Muscle layer of colon (tissue), 2 donors: ENCODE measurements around the gene BTBD18.

Source experiments
- H3K27ac ChIP-seq: one replicate; pipeline ENCODE4 v1.7.0; 2013; ENCODE audit warnings: low read depth, mild to moderate bottlenecking, low read length, moderate library complexity
- H3K27me3 ChIP-seq, 2 donors: one replicate each; pipeline ENCODE4 v1.7.0; 2013; ENCODE audit warnings: low read length in 2 of 2, mild to moderate bottlenecking in 2 of 2; ENCODE audit not compliant: insufficient read depth in 2 of 2, control insufficient read depth in 1 of 2
- H3K36me3 ChIP-seq: one replicate; pipeline ENCODE4 v1.7.0; 2013; ENCODE audit warnings: mild to moderate bottlenecking, low read length; ENCODE audit not compliant: insufficient read depth
- H3K4me1 ChIP-seq: one replicate; pipeline ENCODE4 v1.7.0; 2013; ENCODE audit warnings: mild to moderate bottlenecking, low read length; ENCODE audit not compliant: insufficient read depth
- H3K4me3 ChIP-seq, 2 donors: one replicate each; pipeline ENCODE4 v1.7.0; 2013; ENCODE audit warnings: low read length in 2 of 2, low read depth in 1 of 2, mild to moderate bottlenecking in 1 of 2, moderate library complexity in 1 of 2
- H3K9ac ChIP-seq: one replicate; pipeline ENCODE4 v1.7.0; 2013; ENCODE audit warnings: low read length
- H3K9me3 ChIP-seq: one replicate; pipeline ENCODE4 v1.7.0; 2013; ENCODE audit warnings: mild to moderate bottlenecking, low read length
- donor health status: abdominal sarcoma.
- donor health status: Adenocarcinoma of cecum.

The BTBD18 gene

GRCh38 chr11:57751676-57752253 is at the start of gene BTBD18:
TSS of gene BTBD18 (minus strand) at chr11:57751819. CDS start at chr11:57751188, 631 bp downstream.
- H3K4me3 ChIP-seq: no peak within 1 kb of the TSS
- no peaks in the 10 kb centered on the region for H3K9me3 ChIP-seq
- H3K9ac ChIP-seq: no peak within 1 kb of the TSS
- no peaks in the 10 kb centered on the region for H3K27me3 ChIP-seq
- H3K4me1 ChIP-seq: no peaks in the 10 kb centered on the region
- no peaks in the 10 kb centered on the region for H3K36me3 ChIP-seq
- no peak within 1 kb of the TSS for H3K27ac ChIP-seq

DNA sequence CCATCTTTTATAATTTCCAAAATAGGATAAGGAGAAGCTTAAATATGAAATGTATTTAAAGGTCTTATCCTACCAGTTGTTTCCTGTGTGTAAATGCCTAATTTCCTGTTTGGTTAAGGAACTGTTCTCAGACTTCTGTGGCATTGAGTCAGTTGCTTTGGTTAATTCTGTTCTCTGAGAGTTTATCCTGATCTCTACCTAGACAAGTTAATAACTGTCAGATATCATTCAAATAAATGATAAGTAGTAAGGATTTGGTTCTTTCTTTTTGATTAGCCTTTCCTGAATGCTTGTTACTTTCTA is 49.5 kb upstream of the BTBD18 start:
- H3K4me1 ChIP-seq: peaks cover 28% of the 10 kb centered on the region
- H3K4me3 ChIP-seq: no peak overlapping the region
- no peaks in the 10 kb centered on the region for H3K27me3 ChIP-seq
- H3K36me3 ChIP-seq: peaks cover 53% of the 10 kb centered on the region
- no peak overlapping the region for H3K9ac ChIP-seq
- no peaks in the 10 kb centered on the region for H3K9me3 ChIP-seq
- H3K27ac ChIP-seq: no peak overlapping the region

DNA sequence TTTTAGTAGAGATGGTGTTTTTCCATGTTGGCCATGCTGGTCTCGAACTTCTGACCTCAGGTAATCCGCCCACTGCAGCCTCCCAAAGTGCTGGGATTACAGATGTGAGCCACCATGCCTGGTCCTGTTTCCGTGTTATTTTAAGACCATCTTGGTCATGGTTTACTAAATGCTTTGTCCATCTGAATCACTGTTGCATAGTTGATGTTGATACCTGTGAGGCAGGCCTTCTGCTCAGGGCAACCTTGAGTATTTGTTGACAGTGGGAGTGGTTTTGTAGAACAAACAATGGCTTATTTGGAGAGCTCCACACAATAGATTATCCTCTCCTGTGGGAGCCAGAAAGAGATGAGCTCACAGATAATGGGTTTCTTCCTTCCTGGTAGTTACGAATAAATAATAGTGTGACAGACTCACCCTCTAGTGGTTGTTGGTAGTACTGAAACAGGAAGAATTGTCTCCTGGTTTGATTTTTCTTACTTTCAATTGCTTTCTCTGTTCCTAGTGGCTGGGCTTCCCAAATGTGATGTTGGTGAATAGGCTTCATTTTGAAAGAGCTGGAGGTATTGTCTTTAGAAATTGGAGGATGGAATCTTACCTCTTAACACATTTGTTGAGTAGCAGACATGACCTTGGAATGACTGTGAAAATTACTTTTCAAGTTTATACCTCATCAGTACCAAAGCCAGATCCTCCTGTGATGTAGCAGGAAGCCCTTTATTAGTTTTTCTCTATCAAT is 49.0 kb upstream of the BTBD18 start:
- no peaks in the 10 kb centered on the region for H3K9me3 ChIP-seq
- peaks cover 28% of the 10 kb centered on the region for H3K4me1 ChIP-seq
- no peak overlapping the region for H3K9ac ChIP-seq
- H3K27me3 ChIP-seq: no peaks in the 10 kb centered on the region
- H3K36me3 ChIP-seq: peaks cover 51% of the 10 kb centered on the region
- no peak overlapping the region for H3K4me3 ChIP-seq
- peak overlapping the region; percentile 37 for H3K27ac ChIP-seq

GRCh38 chr11:57798905-57799559 is 47.4 kb upstream of the BTBD18 start:
- Histone ChIP-seq H3K4me1 (peaks cover 32% of the 10 kb centered on the region), H3K36me3 (peaks cover 40% of the 10 kb centered on the region), H3K4me3 (no peak overlapping the region), H3K27ac (no peak overlapping the region), H3K9ac (no peak overlapping the region), H3K27me3 (no peaks in the 10 kb centered on the region), H3K9me3 (no peaks in the 10 kb centered on the region)

DNA sequence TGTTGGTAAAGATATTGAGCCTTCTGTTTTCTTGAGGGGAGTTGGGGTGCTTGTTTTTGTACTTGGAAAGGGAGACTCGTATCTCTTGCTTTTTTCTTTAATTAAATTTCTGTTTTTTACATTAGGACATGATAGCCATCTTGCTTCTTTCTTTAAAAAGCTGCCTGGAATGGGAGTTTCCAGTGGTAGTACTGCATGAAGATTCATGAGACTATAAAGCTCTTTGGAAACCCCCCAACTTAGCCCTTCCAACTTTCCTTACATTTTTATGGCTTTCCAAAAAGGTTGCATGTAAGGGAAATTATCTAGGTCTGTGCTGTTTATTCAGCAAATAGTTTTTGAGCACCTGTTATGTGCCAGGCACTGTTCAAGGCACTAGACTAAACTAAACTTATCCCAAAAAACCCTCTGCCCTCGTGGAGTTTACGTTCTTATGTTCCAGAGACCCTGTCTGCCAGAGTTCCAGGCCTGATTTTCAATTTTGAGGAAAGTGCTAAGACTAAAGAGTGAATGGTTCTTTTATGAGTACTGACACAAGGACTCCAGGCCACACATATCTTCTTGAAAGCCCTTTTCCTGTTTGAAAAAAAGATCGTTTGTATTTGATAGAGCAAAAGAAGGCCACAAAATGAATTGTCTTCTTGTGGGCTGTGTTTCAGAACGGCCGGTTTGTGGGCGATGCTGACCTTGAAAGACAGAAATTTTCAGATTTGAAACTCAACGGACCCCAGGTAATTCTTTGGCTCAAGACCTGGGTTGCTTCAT is 41.9 kb upstream of the BTBD18 start:
- H3K27ac ChIP-seq: no peak overlapping the region
- H3K27me3 ChIP-seq: no peaks in the 10 kb centered on the region
- no peak overlapping the region for H3K4me3 ChIP-seq
- peaks cover 55% of the 10 kb centered on the region for H3K4me1 ChIP-seq
- H3K36me3 ChIP-seq: peaks cover 20% of the 10 kb centered on the region
- no peak overlapping the region for H3K9ac ChIP-seq
- no peaks in the 10 kb centered on the region for H3K9me3 ChIP-seq

- Histone ChIP-seq H3K9me3 (no peaks in the 10 kb centered on the region), H3K27ac (peak overlapping the region; percentile 42), H3K36me3 (peaks cover 20% of the 10 kb centered on the region), H3K4me1 (peaks cover 58% of the 10 kb centered on the region), H3K4me3 (no peak overlapping the region), H3K9ac (no peak overlapping the region), H3K27me3 (no peaks in the 10 kb centered on the region)
Observed at GRCh38 chr11:57792870-57793269, 41.3 kb upstream of the BTBD18 start.

DNA sequence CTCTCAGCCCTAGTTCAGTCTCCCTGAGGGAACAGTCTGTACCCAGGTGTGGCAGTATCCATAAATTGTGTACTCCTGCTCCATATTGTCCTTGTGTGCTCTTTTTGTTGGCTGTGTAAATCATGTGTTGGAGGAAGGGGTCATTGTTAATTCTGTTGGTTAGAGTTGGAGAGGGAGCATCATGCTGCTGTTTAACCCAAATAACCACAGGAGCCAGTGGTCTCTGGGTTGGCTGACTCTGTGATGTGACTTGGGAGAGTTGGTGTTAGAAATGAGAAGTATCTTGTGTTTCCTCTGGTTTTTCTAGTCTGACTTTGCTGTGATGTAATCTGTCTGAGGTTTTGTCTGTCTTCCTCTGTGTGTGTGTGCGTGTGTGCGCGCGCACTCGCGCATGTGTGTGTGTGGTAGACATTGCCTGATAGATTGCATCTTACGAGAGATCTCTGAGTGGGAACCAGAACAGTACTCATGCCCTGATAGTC is 40.5 kb upstream of the BTBD18 start:
- Histone ChIP-seq H3K27ac (peak overlapping the region; percentile 27), H3K4me3 (no peak overlapping the region)

DNA sequence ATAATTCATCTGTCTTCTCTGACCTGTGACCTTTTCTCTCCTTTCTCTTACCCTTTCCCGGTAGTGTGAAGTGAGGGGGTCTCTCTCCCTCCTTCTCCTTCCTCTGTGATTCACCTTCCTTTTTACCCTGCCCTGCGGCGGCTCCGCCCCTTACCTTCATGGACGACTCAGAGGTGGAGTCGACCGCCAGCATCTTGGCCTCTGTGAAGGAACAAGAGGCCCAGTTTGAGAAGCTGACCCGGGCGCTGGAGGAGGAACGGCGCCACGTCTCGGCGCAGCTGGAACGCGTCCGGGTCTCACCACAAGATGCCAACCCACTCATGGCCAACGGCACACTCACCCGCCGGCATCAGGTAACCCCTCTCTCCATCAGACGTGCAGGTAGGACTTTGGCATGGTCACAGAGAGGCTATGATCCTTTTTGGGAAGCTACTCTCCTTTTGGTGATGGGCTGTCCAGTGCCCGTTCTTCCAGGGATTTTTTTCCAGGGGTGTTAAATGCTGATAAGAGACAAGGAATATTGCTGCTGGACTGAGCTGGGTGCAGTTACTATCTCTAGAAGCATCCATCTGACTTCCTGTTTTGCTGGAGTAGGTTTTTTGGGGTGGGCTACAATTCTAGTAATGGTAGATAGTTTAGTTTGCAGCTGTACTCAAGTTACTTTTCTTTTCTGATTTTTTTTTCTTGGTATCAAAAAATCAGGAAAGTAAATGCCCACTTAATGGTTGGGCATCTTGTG is 39.9 kb upstream of the BTBD18 start:
- peaks cover 72% of the 10 kb centered on the region for H3K4me1 ChIP-seq

More for the DNA sequence above, 40.5 kb upstream of the BTBD18 start:
- Histone ChIP-seq H3K4me1 (peaks cover 66% of the 10 kb centered on the region), H3K27me3 (no peaks in the 10 kb centered on the region), H3K9me3 (no peaks in the 10 kb centered on the region), H3K36me3 (peaks cover 20% of the 10 kb centered on the region), H3K9ac (no peak overlapping the region)

GRCh38 chr11:57788703-57789088 is 37.1 kb upstream of the BTBD18 start:
- H3K27me3 ChIP-seq: no peaks in the 10 kb centered on the region
- no peaks in the 10 kb centered on the region for H3K9me3 ChIP-seq
- no peak overlapping the region for H3K9ac ChIP-seq
- no peak overlapping the region for H3K27ac ChIP-seq
- H3K4me1 ChIP-seq: peaks cover 77% of the 10 kb centered on the region
- peaks cover 4% of the 10 kb centered on the region for H3K36me3 ChIP-seq
- no peak overlapping the region for H3K4me3 ChIP-seq

More for the DNA sequence above, 39.9 kb upstream of the BTBD18 start:
- Histone ChIP-seq H3K36me3 (peaks cover 15% of the 10 kb centered on the region), H3K9me3 (no peaks in the 10 kb centered on the region), H3K27ac (peak overlapping the region; percentile 27), H3K4me3 (no peak overlapping the region), H3K27me3 (no peaks in the 10 kb centered on the region), H3K9ac (no peak overlapping the region)

- H3K27me3 ChIP-seq: no peaks in the 10 kb centered on the region
- H3K9ac ChIP-seq: no peak overlapping the region
- H3K4me3 ChIP-seq: no peak overlapping the region
- H3K36me3 ChIP-seq: no peaks in the 10 kb centered on the region
- H3K4me1 ChIP-seq: peaks cover 73% of the 10 kb centered on the region
- H3K9me3 ChIP-seq: no peaks in the 10 kb centered on the region
- peak overlapping the region; percentile 64 for H3K27ac ChIP-seq
Observed at GRCh38 chr11:57787920-57788702, 36.5 kb upstream of the BTBD18 start.
